GM13977 (cell line): ENCODE results near the gene ARG2.

Source experiments
- DNase-seq: peaks from one replicate; pipeline ENCODE4 v3.0.0; 2012; ENCODE audit warnings: low spot score
- in situ Hi-C: fragments of 300-500 bp; cut with MboI; formaldehyde crosslinking; loops from one replicate; pipeline ENCODE4 v1.12.0; 2022; ENCODE audit warnings: low sequenced_read_pairs, low pct_unique_long_range_greater_than_20kb, mixed read lengths, inconsistent platforms; ENCODE audit not compliant: unreplicated experiment
- TF ChIP-seq, protein P1 (sequence below): IDR thresholded peaks from 2 replicates; pipeline ENCODE4 v1.5.1; 2012; ENCODE audit warnings: mild to moderate bottlenecking, control low read depth; ENCODE audit not compliant: insufficient read depth; ENCODE audit errors: extremely low read depth, missing control alignments

The ARG2 gene

DNA sequence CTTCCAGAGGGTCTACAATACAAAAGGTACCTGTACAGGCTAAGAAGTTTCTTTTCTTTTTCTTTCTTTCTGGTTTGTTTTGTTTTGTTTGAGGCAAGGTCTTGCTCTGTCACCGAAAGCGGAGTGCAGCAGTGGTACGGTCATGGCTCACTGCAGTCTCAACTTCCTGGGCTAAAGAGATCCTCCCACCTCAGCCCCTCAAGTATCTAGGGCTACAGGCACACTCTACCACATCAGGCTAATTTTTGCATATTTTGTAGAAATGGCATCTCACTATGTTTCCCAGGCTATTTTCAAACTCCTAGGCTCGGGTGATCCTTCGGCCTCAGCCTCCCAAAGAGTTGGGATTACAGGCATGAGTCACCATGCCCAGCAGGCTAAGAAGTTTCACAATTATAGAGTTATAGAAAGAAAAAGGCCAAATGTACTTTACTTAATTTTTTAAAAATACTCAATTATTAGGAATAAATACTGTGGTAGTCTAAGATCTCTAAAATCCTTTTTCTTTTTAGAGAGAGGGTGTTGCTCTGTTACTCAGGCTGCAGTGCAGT lies 16.6 kb upstream of the ARG2 start:
- in situ Hi-C loops: no loop called here
- DNase-seq: no peak
- TF ChIP-seq, protein P1, sequence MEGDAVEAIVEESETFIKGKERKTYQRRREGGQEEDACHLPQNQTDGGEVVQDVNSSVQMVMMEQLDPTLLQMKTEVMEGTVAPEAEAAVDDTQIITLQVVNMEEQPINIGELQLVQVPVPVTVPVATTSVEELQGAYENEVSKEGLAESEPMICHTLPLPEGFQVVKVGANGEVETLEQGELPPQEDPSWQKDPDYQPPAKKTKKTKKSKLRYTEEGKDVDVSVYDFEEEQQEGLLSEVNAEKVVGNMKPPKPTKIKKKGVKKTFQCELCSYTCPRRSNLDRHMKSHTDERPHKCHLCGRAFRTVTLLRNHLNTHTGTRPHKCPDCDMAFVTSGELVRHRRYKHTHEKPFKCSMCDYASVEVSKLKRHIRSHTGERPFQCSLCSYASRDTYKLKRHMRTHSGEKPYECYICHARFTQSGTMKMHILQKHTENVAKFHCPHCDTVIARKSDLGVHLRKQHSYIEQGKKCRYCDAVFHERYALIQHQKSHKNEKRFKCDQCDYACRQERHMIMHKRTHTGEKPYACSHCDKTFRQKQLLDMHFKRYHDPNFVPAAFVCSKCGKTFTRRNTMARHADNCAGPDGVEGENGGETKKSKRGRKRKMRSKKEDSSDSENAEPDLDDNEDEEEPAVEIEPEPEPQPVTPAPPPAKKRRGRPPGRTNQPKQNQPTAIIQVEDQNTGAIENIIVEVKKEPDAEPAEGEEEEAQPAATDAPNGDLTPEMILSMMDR: no peak

DNA sequence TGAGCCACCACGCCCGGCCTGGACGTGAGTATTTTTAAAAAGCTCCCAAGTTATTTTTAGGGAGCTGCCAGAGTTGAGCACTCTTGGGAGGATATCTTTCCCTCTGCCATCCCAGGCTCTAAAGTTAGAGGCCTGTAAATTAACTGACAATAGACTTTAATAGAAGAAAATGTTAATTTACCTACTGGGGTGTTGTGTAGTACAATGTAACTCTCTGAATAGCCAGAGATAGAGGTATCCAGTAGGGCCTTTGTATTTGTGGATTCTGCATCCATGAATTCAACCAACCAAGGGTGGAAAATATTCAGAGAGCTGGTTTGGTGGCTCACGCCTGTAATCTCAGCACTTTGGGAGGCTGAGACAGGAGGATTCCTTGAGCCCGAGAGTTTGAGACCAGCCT lies 12.1 kb upstream of the ARG2 start:
- no peak for DNase-seq
- TF ChIP-seq, protein P1: no peak
- in situ Hi-C loops: no loop called here

DNA sequence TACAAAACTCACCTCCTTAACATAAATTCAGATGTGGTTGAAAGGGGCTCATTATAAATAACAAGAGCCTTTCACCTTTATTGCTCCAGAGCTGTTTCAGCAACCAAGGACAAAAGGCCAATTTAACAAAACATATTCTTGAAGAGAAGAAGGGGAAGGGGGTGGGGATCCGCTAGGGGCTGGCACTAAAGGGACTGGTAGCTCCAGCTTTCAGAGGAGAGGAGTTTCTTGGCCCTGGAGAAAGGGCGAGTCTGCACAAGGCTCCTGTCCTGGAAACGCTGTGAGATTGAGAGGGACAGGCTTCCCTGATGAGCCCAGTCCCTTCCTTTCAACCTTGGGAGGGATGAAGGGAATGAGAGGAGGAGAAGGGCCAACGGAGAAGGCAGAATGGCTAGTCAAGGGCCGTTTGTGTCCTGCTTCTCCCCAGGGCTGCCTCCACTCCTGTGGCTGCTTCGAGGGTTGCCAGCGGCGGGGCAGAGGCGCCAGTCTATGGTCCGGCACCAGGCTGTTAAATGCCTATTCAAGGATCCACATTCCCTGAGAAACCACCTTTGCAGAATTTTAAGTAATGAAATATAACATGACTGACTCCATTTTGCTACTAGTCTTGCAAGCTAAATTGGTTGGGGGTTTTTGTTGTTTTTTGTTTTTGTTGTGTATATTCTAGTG lies 9.9 kb upstream of the ARG2 start:
- TF ChIP-seq, protein P1: no peak
- DNase-seq: no peak
- in situ Hi-C loops: no loop called here

DNA sequence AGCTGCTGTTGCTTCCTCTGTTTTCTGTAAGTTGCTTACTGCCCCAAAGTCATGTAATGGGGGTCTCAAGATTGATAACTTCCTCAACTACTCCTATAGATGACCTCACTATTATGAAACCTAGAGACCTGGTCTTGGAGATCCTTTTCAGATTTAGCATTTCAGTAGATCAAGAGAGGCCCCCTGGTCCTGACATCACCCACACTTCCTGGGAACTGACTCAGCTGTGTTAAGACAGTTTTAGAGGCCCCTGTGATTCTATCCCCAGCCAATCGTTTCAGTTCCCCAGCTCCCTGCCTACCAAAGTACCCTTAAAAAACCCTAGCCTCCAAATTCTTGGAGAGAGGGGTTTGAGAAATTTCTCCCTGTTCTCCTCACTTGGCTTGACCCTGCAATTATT lies 9.2 kb upstream of the ARG2 start:
- in situ Hi-C loops: no loop called here
- no peak for DNase-seq

DNA sequence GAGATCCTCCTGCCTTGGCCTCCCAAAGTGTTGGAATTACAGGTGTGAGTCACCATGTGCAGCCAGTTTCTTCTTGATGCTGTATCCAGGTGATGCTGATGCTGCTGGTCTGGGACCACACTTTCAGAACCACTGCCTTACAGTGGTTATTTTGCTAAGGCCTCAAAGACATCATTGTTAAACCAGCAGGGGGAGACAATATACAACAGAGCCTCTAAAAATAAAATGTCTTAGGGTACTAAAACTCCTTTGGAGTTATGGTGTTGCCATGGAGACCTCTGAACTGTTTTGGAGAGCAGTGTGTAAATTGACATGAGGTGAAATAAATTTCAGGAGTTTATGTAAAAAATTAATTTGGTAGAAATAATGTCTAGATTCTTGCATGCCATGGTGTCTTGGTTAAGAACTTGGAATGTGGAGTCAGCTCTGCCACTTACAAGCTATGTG lies 1.1 kb upstream of the ARG2 start:
- in situ Hi-C loops: no loop called here
- peak; percentile 68 for DNase-seq
- TF ChIP-seq, protein P1: peak; percentile 65

More for the DNA sequence above, 9.2 kb upstream of the ARG2 start:
- TF ChIP-seq, protein P1: no peak

DNA sequence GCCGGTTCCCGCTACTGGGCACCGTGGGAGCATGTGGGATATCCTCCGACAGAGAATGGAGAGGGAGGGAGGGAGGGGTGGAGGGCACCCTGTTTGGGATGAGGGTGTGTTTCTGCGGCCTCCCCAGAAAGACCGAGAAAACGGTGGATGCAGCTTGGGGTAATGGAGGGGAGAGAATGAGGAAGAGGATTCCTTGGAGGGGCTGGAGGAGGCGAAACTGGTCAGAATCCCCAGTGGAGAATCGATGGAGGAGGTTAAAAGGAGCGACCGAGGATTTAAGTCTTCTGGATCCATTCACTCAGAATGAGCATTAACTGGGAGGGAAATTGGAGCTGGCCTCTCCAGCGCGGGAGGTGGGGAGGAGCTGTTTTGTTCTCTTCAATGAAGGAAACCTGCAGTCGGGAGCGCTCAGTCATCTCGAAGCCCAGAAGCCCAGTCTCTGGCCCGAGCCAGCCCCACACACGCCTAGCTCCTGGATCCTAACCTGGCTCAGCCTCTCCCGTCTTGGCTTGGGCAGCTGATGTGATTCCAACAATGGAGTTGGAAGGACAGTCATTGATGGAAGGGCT lies 581 bp downstream of the ARG2 start:
- in situ Hi-C loops: no loop called here

More for the DNA sequence above, 581 bp downstream of the ARG2 start:
- TF ChIP-seq, protein P1: no peak
- no peak for DNase-seq
